Adrenal gland (tissue), 12 donors: ENCODE data around the gene TLCD4. TPM values are rescaled to one million over a fixed set of nuclear protein-coding genes. Genes with fewer than 3 reads are reported as not detected.

ENCODE experiments used
- DNase-seq, 7 donors: peaks; one replicate each; pipeline ENCODE4 v3.0.0-alpha.2; 2019 to 2020
- H3K27ac ChIP-seq, 5 donors: fragments of 200-600 bp; sonication (generic) in 4 of 5; 1 replicate in 3 of 5; 2 replicates in 2 of 5; pipeline versions ENCODE4 v1.5.1 to v1.8.0; 2016 to 2020; ENCODE audit warnings: mild to moderate bottlenecking in 1 of 5
- H3K27me3 ChIP-seq: fragments of 200-600 bp; 2 replicates; pipeline ENCODE4 v1.8.0; 2021
- H3K36me3 ChIP-seq, 2 donors: fragments of 200-600 bp; replicated peaks in 1 of 2; 1 replicate in 1 of 2; 2 replicates in 1 of 2; pipeline versions ENCODE4 v1.5.1 to v1.8.0; 2018 to 2022
- H3K4me1 ChIP-seq, 2 donors: fragments of 200-600 bp; replicated peaks in 1 of 2; 1 replicate in 1 of 2; 2 replicates in 1 of 2; pipeline versions ENCODE4 v1.5.1 to v1.8.0; 2018 to 2021
- H3K4me3 ChIP-seq, 4 donors: fragments of 200-600 bp; sonication (generic) in 3 of 4; one replicate each; pipeline ENCODE4 v1.5.1; 2016 to 2018
- H3K9me3 ChIP-seq, 3 donors: fragments of 200-600 bp; sonication (generic) in 1 of 3; replicated peaks in 1 of 3; 1 replicate in 2 of 3; 2 replicates in 1 of 3; pipeline versions ENCODE4 v1.5.1 to v1.8.0; 2016 to 2021
- POLR2A ChIP-seq, 2 donors: fragments of 450-650 bp; IDR thresholded peaks; one replicate each; pipeline ENCODE4 v1.6.1; 2017; ENCODE audit warnings: antibody characterized with exemption in 2 of 2, mild to moderate bottlenecking in 2 of 2, moderate library complexity in 1 of 2
- WGBS, 4 donors: extraction: QIAGEN DNeasy Blood & Tissue Kit in 2 of 4; methylation state at CpG; one replicate each; pipeline versions ENCODE4 v1.1.5 to v1.1.7; 2013 to 2017; 5-methylcytosine and 5-hydroxymethylcytosine counted together
- intact Hi-C, 2 donors: fragments of 100-400 bp; cut with DNase I; formaldehyde crosslinking; loops; one replicate each; pipeline versions ENCODE4 v1.14.1 to v1.15.0; 2022 to 2023
- polyA plus RNA-seq, 3 donors: library from polyadenylated mRNA; stranded (reverse); fragments of 200-250 nt in 2 of 3; fragments of 350-450 nt in 1 of 3; fragmentation: Illumina TruSeq in 1 of 3; extraction: RNeasy Lipid Tissue Mini Kit (QIAGEN cat#74804) in 1 of 3; gene quantifications; one replicate each; pipeline ENCODE4 v1.2.3, GENCODE V29; 2013 to 2014
- total RNA-seq, 9 donors: library from RNA; depleted of rRNA in 4 of 9; stranded (reverse); fragments of >200 nt in 4 of 9; fragments of 120-200 nt in 1 of 9; fragmentation: NEBNext Ultra II Directional in 1 of 9; extraction: Animal tissue kit (Norgen Biotek cat#: 25700) in 1 of 9; gene quantifications; one replicate each; pipeline versions ENCODE4 v1.1.0 to v1.2.4, GENCODE V29; 2013 to 2023
- TF ChIP-seq, protein P1 (sequence below), 6 experiments: fragments of 450-650 bp in 4 of 6; fragments of 200-600 bp in 2 of 6; sonication (generic) in 1 of 6; IDR thresholded peaks; 1 replicate in 5 of 6; 2 replicates in 1 of 6; pipeline versions ENCODE4 v1.5.1 to v1.8.0; 2016 to 2021; ENCODE audit warnings: antibody characterized with exemption in 6 of 6, mild to moderate bottlenecking in 2 of 6, moderate library complexity in 1 of 6
- donor health status: healthy with polysubstance abuse.
- donor health status: Bipolar disorder and iron deficiency.
- donor health status: DM: yes; HTN: yes; CAD: no.
- donor health status: DM: no; HTN: no; CAD: no.
- donor health status: DM: no; HTN: no; CAD: no.
- donor health status: DM: yes; HTN: yes; CAD: no.

Gene TLCD4
- total and polyA plus RNA-seq, 12 donors: 1.6 to 41.3 (median 19.6) TPM

DNA sequence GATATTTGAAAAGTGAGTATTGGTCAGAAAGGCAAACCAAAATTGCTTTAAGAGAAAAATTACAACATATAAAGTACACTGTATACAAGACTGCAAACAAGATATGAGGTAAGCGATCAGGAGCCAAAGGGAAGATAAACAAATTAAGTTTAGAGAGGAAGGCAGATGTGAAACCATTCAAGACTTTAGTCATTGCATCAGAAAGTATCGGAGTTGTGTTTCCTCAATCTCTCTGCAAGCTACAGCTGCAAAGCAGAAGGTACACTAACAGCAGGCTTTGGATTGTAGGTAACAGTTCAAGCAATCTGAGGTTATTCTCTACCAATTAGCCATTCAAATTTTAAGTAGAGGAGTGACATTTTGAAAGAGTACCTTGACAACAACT is 21.3 kb upstream of the TLCD4 start:
- Histone ChIP-seq H3K4me1 (peaks cover 0 to 6% of the 10 kb centered on the region in 2 donors), H3K9me3 (no peaks in the 10 kb centered on the region), H3K27ac (no peak overlapping the region), H3K4me3 (no peak overlapping the region), H3K27me3 (no peaks in the 10 kb centered on the region), H3K36me3 (no peaks in the 10 kb centered on the region)
- 67 to 85% (median 79%) methylated on average over 2 of the region's 2 CpGs for WGBS, 4 donors
- TF ChIP-seq, protein P1, sequence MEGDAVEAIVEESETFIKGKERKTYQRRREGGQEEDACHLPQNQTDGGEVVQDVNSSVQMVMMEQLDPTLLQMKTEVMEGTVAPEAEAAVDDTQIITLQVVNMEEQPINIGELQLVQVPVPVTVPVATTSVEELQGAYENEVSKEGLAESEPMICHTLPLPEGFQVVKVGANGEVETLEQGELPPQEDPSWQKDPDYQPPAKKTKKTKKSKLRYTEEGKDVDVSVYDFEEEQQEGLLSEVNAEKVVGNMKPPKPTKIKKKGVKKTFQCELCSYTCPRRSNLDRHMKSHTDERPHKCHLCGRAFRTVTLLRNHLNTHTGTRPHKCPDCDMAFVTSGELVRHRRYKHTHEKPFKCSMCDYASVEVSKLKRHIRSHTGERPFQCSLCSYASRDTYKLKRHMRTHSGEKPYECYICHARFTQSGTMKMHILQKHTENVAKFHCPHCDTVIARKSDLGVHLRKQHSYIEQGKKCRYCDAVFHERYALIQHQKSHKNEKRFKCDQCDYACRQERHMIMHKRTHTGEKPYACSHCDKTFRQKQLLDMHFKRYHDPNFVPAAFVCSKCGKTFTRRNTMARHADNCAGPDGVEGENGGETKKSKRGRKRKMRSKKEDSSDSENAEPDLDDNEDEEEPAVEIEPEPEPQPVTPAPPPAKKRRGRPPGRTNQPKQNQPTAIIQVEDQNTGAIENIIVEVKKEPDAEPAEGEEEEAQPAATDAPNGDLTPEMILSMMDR (IDR thresholded peaks at IDR 0.05): no peak
- TF ChIP-seq POLR2A (IDR thresholded peaks at IDR 0.05): no peak
- DNase-seq: no peak
- intact Hi-C loops: no loop called here

DNA sequence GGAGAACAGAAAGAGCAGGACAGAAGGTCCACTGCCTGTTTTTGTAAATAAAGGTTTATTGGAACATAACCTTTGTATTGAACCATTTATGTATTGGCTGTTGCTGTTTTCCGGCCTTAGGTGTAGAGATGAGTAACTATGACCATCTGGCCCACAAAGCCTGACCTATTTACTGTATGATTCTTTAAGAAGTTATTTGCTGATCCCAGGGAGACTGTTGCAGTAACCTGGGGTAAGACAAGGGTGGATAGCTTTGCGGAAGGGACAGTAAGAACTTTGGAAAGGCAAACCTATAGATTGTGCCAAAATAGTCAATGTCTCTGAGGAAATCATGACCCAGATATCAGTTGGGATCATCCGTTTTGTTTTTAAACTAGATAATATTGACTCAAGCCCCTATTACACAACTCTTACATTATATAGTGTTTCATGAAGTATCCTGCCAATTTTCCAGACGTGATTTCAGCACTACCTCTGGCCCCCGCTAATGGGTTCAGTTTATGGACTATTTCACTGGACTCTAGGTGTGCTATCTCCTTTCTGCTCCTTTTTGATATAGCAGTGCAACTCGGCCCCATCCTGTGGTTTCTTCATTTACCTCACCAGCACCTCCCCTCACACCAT is 20.8 kb upstream of the TLCD4 start:
- Histone ChIP-seq H3K36me3 (no peaks in the 10 kb centered on the region), H3K4me1 (peaks cover 0 to 6% of the 10 kb centered on the region in 2 donors), H3K27me3 (no peaks in the 10 kb centered on the region), H3K9me3 (no peaks in the 10 kb centered on the region), H3K4me3 (no peak overlapping the region), H3K27ac (no peak overlapping the region)
- no peak for TF ChIP-seq POLR2A (IDR thresholded peaks at IDR 0.05)
- TF ChIP-seq, protein P1 (IDR thresholded peaks at IDR 0.05): no peak
- intact Hi-C loops: no loop called here
- 63 to 74% (median 69%) methylated on average over 6 of the region's 6 CpGs for WGBS, 4 donors
- DNase-seq: no peak

DNA sequence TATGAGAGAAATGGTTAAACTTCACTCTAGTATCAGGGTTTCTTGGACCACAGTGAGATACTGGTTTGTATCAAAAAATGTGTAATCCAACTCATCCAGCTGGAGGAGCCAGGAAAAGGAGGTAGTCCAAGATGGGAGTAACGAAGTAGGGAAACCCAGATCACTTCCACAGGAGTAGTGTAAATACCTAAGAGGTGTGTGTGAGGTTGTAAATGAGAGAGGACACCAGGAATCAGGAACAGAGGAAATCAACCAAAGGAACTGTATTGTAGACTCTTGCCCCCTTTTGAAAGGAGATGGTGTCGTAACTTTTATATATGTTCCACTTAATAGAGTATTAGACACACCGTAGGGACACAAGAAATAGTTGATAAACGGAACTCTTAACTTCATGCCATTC is 19.7 kb upstream of the TLCD4 start:
- no peaks in the 10 kb centered on the region for H3K36me3 ChIP-seq
- no peak for DNase-seq
- peaks cover 0 to 6% of the 10 kb centered on the region in 2 donors for H3K4me1 ChIP-seq
- H3K4me3 ChIP-seq: no peak overlapping the region
- TF ChIP-seq POLR2A (IDR thresholded peaks at IDR 0.05): no peak
- TF ChIP-seq, protein P1 (IDR thresholded peaks at IDR 0.05): no peak
- no peaks in the 10 kb centered on the region for H3K27me3 ChIP-seq
- H3K9me3 ChIP-seq: no peaks in the 10 kb centered on the region
- 89 to 97% (median 95%) methylated on average over 4 of the region's 4 CpGs for WGBS, 4 donors
- H3K27ac ChIP-seq: no peak overlapping the region
- intact Hi-C loops: no loop called here

DNA sequence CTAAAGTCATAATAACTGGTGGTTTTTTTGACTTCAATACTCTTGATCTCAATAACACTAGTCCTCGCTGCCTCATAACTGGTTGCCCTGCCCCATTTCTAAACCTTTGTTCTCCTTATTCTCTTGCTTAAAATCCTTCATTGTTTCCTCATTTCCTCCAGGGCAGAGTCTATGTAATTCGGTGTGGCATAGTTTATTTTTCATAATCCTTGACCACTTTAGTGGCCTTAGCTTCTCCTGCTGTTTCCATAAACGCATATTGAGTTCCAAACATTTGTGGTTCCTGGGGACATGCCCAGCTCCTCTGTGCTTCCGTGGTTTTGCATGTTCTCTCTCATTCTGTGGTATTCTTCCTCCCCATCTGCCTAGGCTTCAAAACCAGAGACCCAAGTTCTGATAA is 19.0 kb upstream of the TLCD4 start:
- Histone ChIP-seq H3K9me3 (no peaks in the 10 kb centered on the region), H3K4me3 (no peak overlapping the region), H3K36me3 (no peaks in the 10 kb centered on the region), H3K27ac (no peak overlapping the region), H3K27me3 (no peaks in the 10 kb centered on the region), H3K4me1 (peaks cover 0 to 6% of the 10 kb centered on the region in 2 donors)
- intact Hi-C loops: no loop called here
- DNase-seq: no peak
- TF ChIP-seq POLR2A (IDR thresholded peaks at IDR 0.05): no peak
- TF ChIP-seq, protein P1 (IDR thresholded peaks at IDR 0.05): no peak
- 74 to 90% (median 82%) methylated on average over 4 of the region's 4 CpGs for WGBS, 4 donors
